ENCODE results near the gene GNAT1.

GRCh38 chr3:50164984-50165909 is 26.2 kb upstream of the GNAT1 start:
- TF ChIP-seq, protein P1, sequence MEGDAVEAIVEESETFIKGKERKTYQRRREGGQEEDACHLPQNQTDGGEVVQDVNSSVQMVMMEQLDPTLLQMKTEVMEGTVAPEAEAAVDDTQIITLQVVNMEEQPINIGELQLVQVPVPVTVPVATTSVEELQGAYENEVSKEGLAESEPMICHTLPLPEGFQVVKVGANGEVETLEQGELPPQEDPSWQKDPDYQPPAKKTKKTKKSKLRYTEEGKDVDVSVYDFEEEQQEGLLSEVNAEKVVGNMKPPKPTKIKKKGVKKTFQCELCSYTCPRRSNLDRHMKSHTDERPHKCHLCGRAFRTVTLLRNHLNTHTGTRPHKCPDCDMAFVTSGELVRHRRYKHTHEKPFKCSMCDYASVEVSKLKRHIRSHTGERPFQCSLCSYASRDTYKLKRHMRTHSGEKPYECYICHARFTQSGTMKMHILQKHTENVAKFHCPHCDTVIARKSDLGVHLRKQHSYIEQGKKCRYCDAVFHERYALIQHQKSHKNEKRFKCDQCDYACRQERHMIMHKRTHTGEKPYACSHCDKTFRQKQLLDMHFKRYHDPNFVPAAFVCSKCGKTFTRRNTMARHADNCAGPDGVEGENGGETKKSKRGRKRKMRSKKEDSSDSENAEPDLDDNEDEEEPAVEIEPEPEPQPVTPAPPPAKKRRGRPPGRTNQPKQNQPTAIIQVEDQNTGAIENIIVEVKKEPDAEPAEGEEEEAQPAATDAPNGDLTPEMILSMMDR (IDR thresholded peaks at IDR 0.05) = no peak
- TF ChIP-seq POLR2A (IDR thresholded peaks at IDR 0.05) = no peak
- TF ChIP-seq EP300 (IDR thresholded peaks at IDR 0.05) = no peak

Measured in ovary (tissue), 3 donors.